Neural progenitor cell (in vitro differentiated cells): ENCODE measurements around the gene PLAC8L1. TPM values are rescaled to one million over a fixed set of nuclear protein-coding genes. Genes with fewer than 3 reads are reported as not detected.
A peak's percentile ranks its signal among the peaks of the same experiment; 100 is the strongest.

Experiments
- DNase-seq: peaks from one replicate; pipeline ENCODE4 v3.0.0-alpha.2; 2016; ENCODE audit warnings: low spot score
- H2AFZ ChIP-seq: fragments of 200-600 bp; sonication (generic); replicated peaks from 2 replicates; pipeline ENCODE4 v1.6.1; 2016; ENCODE audit warnings: antibody characterized with exemption
- H3F3A ChIP-seq: fragments of 200-600 bp; sonication (generic); 2 replicates; pipeline ENCODE4 v1.6.1; 2016; ENCODE audit warnings: antibody characterized with exemption, low read depth
- H3K27ac ChIP-seq: fragments of 200-600 bp; sonication (generic); 2 replicates; pipeline ENCODE4 v1.5.1; 2016; ENCODE audit warnings: mild to moderate bottlenecking
- H3K27me3 ChIP-seq: fragments of 200-600 bp; sonication (generic); 2 replicates; pipeline ENCODE4 v1.6.1; 2016; ENCODE audit warnings: mild to moderate bottlenecking, moderate library complexity
- H3K36me3 ChIP-seq: fragments of 200-600 bp; sonication (generic); 2 replicates; pipeline ENCODE4 v1.5.1; 2016
- H3K4me1 ChIP-seq: fragments of 200-600 bp; sonication (generic); 2 replicates; pipeline ENCODE4 v1.6.1; 2016; ENCODE audit warnings: mixed run types
- H3K4me2 ChIP-seq: fragments of 200-600 bp; sonication (generic); 2 replicates; pipeline ENCODE4 v1.6.1; 2016
- H3K4me3 ChIP-seq: fragments of 200-600 bp; sonication (generic); 2 replicates; pipeline ENCODE4 v1.5.1; 2016
- H3K79me2 ChIP-seq: fragments of 200-600 bp; sonication (generic); 2 replicates; pipeline ENCODE4 v1.6.1; 2016; ENCODE audit warnings: low read depth
- H3K9ac ChIP-seq: fragments of 200-600 bp; sonication (generic); 2 replicates; pipeline ENCODE4 v1.6.1; 2016
- H3K9me3 ChIP-seq: fragments of 200-600 bp; sonication (generic); 2 replicates; pipeline ENCODE4 v1.5.1; 2016; ENCODE audit warnings: low read depth
- H4K20me1 ChIP-seq: fragments of 200-600 bp; sonication (generic); 2 replicates; pipeline ENCODE4 v1.6.1; 2016; ENCODE audit warnings: low read depth
- H3K27ac Mint-ChIP-seq: 3 replicates; pipeline ENCODE4 v1.8.0; 2021; ENCODE audit warnings: mixed read lengths
- H3K27me3 Mint-ChIP-seq: 2 replicates; pipeline ENCODE4 v1.8.0; 2022; ENCODE audit warnings: low read depth, mild to moderate bottlenecking, inconsistent platforms, moderate library complexity, mixed read lengths; ENCODE audit not compliant: insufficient read depth
- H3K36me3 Mint-ChIP-seq: 3 replicates; pipeline ENCODE4 v1.8.0; 2021; ENCODE audit warnings: mixed read lengths
- H3K4me1 Mint-ChIP-seq: 3 replicates; pipeline ENCODE4 v1.8.0; 2021; ENCODE audit warnings: mixed read lengths
- H3K4me3 Mint-ChIP-seq: 3 replicates; pipeline ENCODE4 v1.8.0; 2021; ENCODE audit warnings: mild to moderate bottlenecking, moderate library complexity, mixed read lengths
- H3K9me3 Mint-ChIP-seq: 3 replicates; pipeline ENCODE4 v1.8.0; 2020; ENCODE audit warnings: mixed read lengths
- CTCF ChIP-seq: fragments of 200-600 bp; sonication (generic); IDR thresholded peaks from 2 replicates; pipeline ENCODE4 v1.5.1; 2017; ENCODE audit warnings: antibody characterized with exemption, mild to moderate bottlenecking
- EZH2 ChIP-seq: fragments of 200-600 bp; sonication (generic); IDR thresholded peaks from 2 replicates; pipeline ENCODE4 v1.6.1; 2017; ENCODE audit warnings: antibody characterized with exemption, mild to moderate bottlenecking, moderate library complexity
- EZH2phosphoT487 ChIP-seq: fragments of 200-600 bp; sonication (generic); IDR thresholded peaks from 2 replicates; pipeline ENCODE4 v1.6.1; 2017; ENCODE audit warnings: antibody characterized with exemption
- total RNA-seq: library from RNA; depleted of rRNA; stranded (reverse); fragments of >200 nt; gene quantifications from 2 replicates; pipeline ENCODE4 v1.2.3, GENCODE V29; 2015; ENCODE audit warnings: low replicate concordance

The PLAC8L1 gene
- total RNA-seq, 1 donor from 2014 or later, result 0.51 TPM

DNA sequence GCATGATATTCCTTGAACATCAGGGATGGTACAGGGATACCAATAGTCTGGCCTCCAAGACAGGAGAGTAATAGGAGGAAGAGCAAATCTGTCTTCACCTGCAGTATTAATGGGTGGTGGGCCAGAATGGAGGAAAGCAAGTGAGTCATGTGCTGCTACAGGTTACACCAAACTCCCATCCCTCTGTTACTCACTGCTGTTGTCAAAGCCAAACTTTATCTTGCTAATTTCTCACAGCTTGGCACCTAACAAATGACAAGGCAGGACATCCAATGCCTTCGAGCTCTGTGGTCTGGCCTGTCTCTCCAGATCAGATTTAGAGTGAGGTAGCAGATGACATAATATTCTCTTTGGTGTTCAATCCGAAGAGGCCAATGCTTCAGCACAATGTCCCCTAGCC, 26.8 kb downstream of the PLAC8L1 start:
- Mint-ChIP-seq H3K4me1 (peaks cover 3% of the 10 kb centered on the region), H3K9me3 (no peaks in the 10 kb centered on the region), H3K36me3 (no peaks in the 10 kb centered on the region), H3K27me3 (peaks cover 9% of the 10 kb centered on the region), H3K27ac (no peak overlapping the region), H3K4me3 (no peak overlapping the region)
- Histone ChIP-seq H3K9me3 (no peaks in the 10 kb centered on the region), H3K4me3 (no peak overlapping the region), H3K27me3 (peaks cover 2% of the 10 kb centered on the region), H3K79me2 (no peaks in the 10 kb centered on the region), H3K36me3 (no peaks in the 10 kb centered on the region), H3F3A (no peaks in the 10 kb centered on the region), H3K27ac (no peak overlapping the region), H3K4me1 (peaks cover 16% of the 10 kb centered on the region), H3K4me2 (no peak overlapping the region), H4K20me1 (no peaks in the 10 kb centered on the region), H2AFZ (no peak overlapping the region), H3K9ac (no peak overlapping the region)
- TF ChIP-seq EZH2phosphoT487 (no peak), EZH2 (no peak), CTCF (no peak)
- no peak for DNase-seq

- H3K36me3 ChIP-seq, result no peaks in the 10 kb centered on the region
- peaks cover 5% of the 10 kb centered on the region for H3K27me3 ChIP-seq
- Mint-ChIP-seq H3K4me1 (peaks cover 6% of the 10 kb centered on the region), H3K27me3 (peaks cover 9% of the 10 kb centered on the region), H3K4me3 (no peak overlapping the region), H3K36me3 (no peaks in the 10 kb centered on the region), H3K9me3 (no peaks in the 10 kb centered on the region), H3K27ac (no peak overlapping the region)
- H3K4me2 ChIP-seq, result peak overlapping the region; percentile 50
- H3F3A ChIP-seq, result no peaks in the 10 kb centered on the region
- H3K9me3 ChIP-seq, result no peaks in the 10 kb centered on the region
- H3K9ac ChIP-seq, result no peak overlapping the region
- no peaks in the 10 kb centered on the region for H4K20me1 ChIP-seq
- TF ChIP-seq EZH2 (no peak), EZH2phosphoT487 (no peak), CTCF (no peak)
- peak overlapping the region; percentile 63 for H2AFZ ChIP-seq
- no peak overlapping the region for H3K4me3 ChIP-seq
- no peaks in the 10 kb centered on the region for H3K79me2 ChIP-seq
- H3K27ac ChIP-seq, result no peak overlapping the region
- peaks cover 24% of the 10 kb centered on the region for H3K4me1 ChIP-seq
- peak; percentile 60 for DNase-seq
Observed at GRCh38 chr5:146076455-146076854, 28.9 kb downstream of the PLAC8L1 start.

DNA sequence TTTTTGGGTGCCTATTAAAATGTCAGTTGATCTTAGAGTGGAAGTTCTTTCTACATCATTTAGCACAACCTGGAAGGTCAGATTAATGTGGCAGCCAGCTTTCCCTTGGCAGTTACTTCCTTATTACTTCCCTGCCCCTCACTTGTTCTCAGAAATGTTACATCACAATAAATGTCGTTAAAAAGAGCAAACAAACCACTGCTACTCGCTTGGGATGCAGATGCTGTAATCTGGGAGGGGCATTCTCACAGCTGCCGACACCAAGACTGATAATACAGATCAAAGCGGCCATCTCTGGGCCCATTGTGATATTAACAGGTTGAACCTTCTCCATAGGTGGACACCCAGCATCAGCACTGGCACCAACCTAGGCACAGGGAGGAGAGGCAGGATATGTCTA, 29.3 kb downstream of the PLAC8L1 start:
- Histone ChIP-seq H3K9ac (no peak overlapping the region), H3K79me2 (no peaks in the 10 kb centered on the region), H3F3A (no peaks in the 10 kb centered on the region), H3K36me3 (no peaks in the 10 kb centered on the region), H3K27me3 (peaks cover 5% of the 10 kb centered on the region), H3K27ac (no peak overlapping the region), H2AFZ (no peak overlapping the region), H3K4me1 (peaks cover 24% of the 10 kb centered on the region), H3K4me2 (peak overlapping the region; percentile 50), H3K9me3 (no peaks in the 10 kb centered on the region), H3K4me3 (no peak overlapping the region), H4K20me1 (no peaks in the 10 kb centered on the region)
- DNase-seq, result peak; percentile 10
- H3K4me3 Mint-ChIP-seq, result no peak overlapping the region
- TF ChIP-seq EZH2phosphoT487 (no peak), CTCF (no peak), EZH2 (no peak)
- no peaks in the 10 kb centered on the region for H3K36me3 Mint-ChIP-seq
- peaks cover 6% of the 10 kb centered on the region for H3K4me1 Mint-ChIP-seq
- no peak overlapping the region for H3K27ac Mint-ChIP-seq
- no peaks in the 10 kb centered on the region for H3K9me3 Mint-ChIP-seq
- H3K27me3 Mint-ChIP-seq, result peaks cover 9% of the 10 kb centered on the region
